HepG2 (cell line): Measurements from ENCODE around the gene INTU. TPM values are rescaled to one million over a fixed set of nuclear protein-coding genes. Genes with fewer than 3 reads are reported as not detected.
A peak's percentile ranks its signal among the peaks of the same experiment; 100 is the strongest.

ENCODE experiments used
- ATAC-seq: fragments of 200-7000 bp; cut with Tn5 transposase; 3 replicates; pipeline ENCODE4 v1.9.1; 2020; ENCODE audit warnings: mild to moderate bottlenecking, moderate library complexity
- BruUV-seq: library from RNA; stranded (reverse); fragments of 400-500 nt; replicated peaks from 2 replicates; lab custom pipeline; 2021; lab: Mats Ljungman, UMichigan
- CTCF ChIA-PET: fragments of 300-600 bp; formaldehyde crosslinking; extraction: SDS; loops from one replicate; lab custom pipeline; 2021; ENCODE audit warnings: low total read pairs, inconsistent platforms, low intra/inter-chr PET ratio; lab: Yijun Ruan, JAX
- POLR2A ChIA-PET: fragments of 350-600 bp; sonication (Branson Sonifier 250); formaldehyde crosslinking; loops from one replicate; lab custom pipeline; 2020; ENCODE audit warnings: antibody characterized with exemption, inconsistent platforms; lab: Yijun Ruan, JAX
- DNase-seq: peaks from one replicate; pipeline ENCODE4 v3.0.0-alpha.2; 2015; ENCODE audit warnings: low spot score
- FAIRE-seq: peaks from 3 replicates; lab custom pipeline; 2011; peaks lifted over from hg19 to GRCh38; lab: Jason Lieb, UNC
- H2AFZ ChIP-seq: one replicate; pipeline ENCODE4 v1.6.1; 2011; ENCODE audit warnings: low read length, inconsistent platforms
- H3K27ac ChIP-seq: fragments of 300-600 bp; 3 replicates; pipeline ENCODE4 v1.8.0; 2011; ENCODE audit warnings: mixed run types, mild to moderate bottlenecking, mixed read lengths, low read length, inconsistent platforms; ENCODE audit not compliant: insufficient read depth; ENCODE audit errors: extremely low read length
- H3K27me3 ChIP-seq, 2 experiments: fragments of 200-600 bp in 1 of 2; 2 replicates in 1 of 2; 3 replicates in 1 of 2; pipeline versions ENCODE4 v1.6.0 to v1.8.0; 2011; ENCODE audit warnings: low read length in 2 of 2, mild to moderate bottlenecking in 2 of 2, moderate library complexity in 2 of 2, inconsistent platforms in 1 of 2; ENCODE audit not compliant: insufficient read depth in 2 of 2, control insufficient read depth in 1 of 2
- H3K36me3 ChIP-seq, 2 experiments: fragments of 200-600 bp in 1 of 2; replicated peaks in 1 of 2; 2 replicates in 1 of 2; 3 replicates in 1 of 2; pipeline versions ENCODE4 v1.5.1 to v1.8.0; 2011; ENCODE audit warnings: low read length in 2 of 2, inconsistent platforms in 1 of 2; ENCODE audit not compliant: insufficient read depth in 2 of 2, control insufficient read depth in 1 of 2
- H3K4me1 ChIP-seq: 2 replicates; pipeline ENCODE4 v1.5.1; 2012; ENCODE audit warnings: low read length, inconsistent platforms; ENCODE audit not compliant: insufficient read depth
- H3K4me2 ChIP-seq: 2 replicates; pipeline ENCODE4 v1.6.0; 2011; ENCODE audit warnings: low read depth, low read length, inconsistent platforms
- H3K4me3 ChIP-seq, 3 experiments: fragments of 200-600 bp in 1 of 3; sonication (generic), shearing (Covaris generic) in 1 of 3; replicated peaks in 1 of 3; 2 replicates each; pipeline ENCODE4 v1.5.1; 2011 to 2016; ENCODE audit warnings: low read length in 3 of 3, inconsistent platforms in 2 of 3, low read depth in 2 of 3, mild to moderate bottlenecking in 2 of 3, control low read depth in 1 of 3, mixed read lengths in 1 of 3; ENCODE audit not compliant: insufficient read depth in 1 of 3
- H3K79me2 ChIP-seq: one replicate; pipeline ENCODE4 v1.6.1; 2011; ENCODE audit warnings: low read length, inconsistent platforms; ENCODE audit not compliant: insufficient read depth
- H3K9ac ChIP-seq: 2 replicates; pipeline ENCODE4 v1.6.0; 2011; ENCODE audit warnings: mild to moderate bottlenecking, low read depth, low read length, inconsistent platforms; ENCODE audit not compliant: insufficient read depth
- H3K9me3 ChIP-seq: 2 replicates; pipeline ENCODE4 v1.5.1; 2012; ENCODE audit warnings: mild to moderate bottlenecking, low read length
- H4K20me1 ChIP-seq: 2 replicates; pipeline ENCODE4 v1.6.0; 2011; ENCODE audit warnings: inconsistent platforms, mild to moderate bottlenecking, low read length, moderate library complexity; ENCODE audit not compliant: insufficient read depth
- ATM ChIP-seq: fragments of 450-650 bp; IDR thresholded peaks from 2 replicates; pipeline ENCODE4 v1.7.1; 2017; ENCODE audit warnings: mild to moderate bottlenecking, borderline replicate concordance
- MAFK ChIP-seq, 2 experiments: IDR thresholded peaks in 1 of 2; conservative IDR thresholded peaks in 1 of 2; 2 replicates each; pipeline ENCODE4 v1.6.1; 2011; ENCODE audit warnings: improper control_type of control experiment in 2 of 2, low read length in 2 of 2
- SOX13 ChIP-seq, 3 experiments: fragments of 450-650 bp in 1 of 3; sonication (generic) in 1 of 3; formaldehyde crosslinking in 1 of 3; IDR thresholded peaks in 2 of 3; conservative IDR thresholded peaks in 1 of 3; 2 replicates each; pipeline versions ENCODE4 v1.5.0 to v1.6.1; 2016 to 2020; ENCODE audit warnings: antibody characterized with exemption in 1 of 3, mild to moderate bottlenecking in 1 of 3, missing compliant biosample characterization in 1 of 3, missing genetic modification reagents in 1 of 3, moderate library complexity in 1 of 3
- TEAD3 ChIP-seq: optimal IDR thresholded peaks from 2 replicates; pipeline ENCODE3; 2016; ENCODE audit warnings: borderline replicate concordance
- ZIK1 ChIP-seq: sonication (generic); formaldehyde crosslinking; IDR thresholded peaks from 2 replicates; pipeline ENCODE4 v1.5.0; 2020; ENCODE audit warnings: mild to moderate bottlenecking, low read depth, missing genetic modification reagents, borderline replicate concordance
- ZNF709 ChIP-seq: sonication (generic); formaldehyde crosslinking; IDR thresholded peaks from 2 replicates; pipeline ENCODE4 v1.5.0; 2020; ENCODE audit warnings: mild to moderate bottlenecking, missing genetic modification reagents
- WGBS: methylation state at CpG from one replicate; pipeline ENCODE4 v1.1.6; 2017; ENCODE audit warnings: low lambda C conversion rate; 5-methylcytosine and 5-hydroxymethylcytosine counted together
- in situ Hi-C: cut with HindIII; loops from 2 replicates; pipeline ENCODE4 v1.10.0; 2017; ENCODE audit warnings: low pct_unique_long_range_greater_than_20kb; ENCODE audit not compliant: extremely low pct_ligation_motif_present
- intact Hi-C: fragments of 100-400 bp; cut with micrococcal nuclease; formaldehyde crosslinking; loops from one replicate; pipeline ENCODE4 v1.10.0; 2022; ENCODE audit not compliant: unreplicated experiment
- polyA plus RNA-seq, 8 experiments: library from polyadenylated mRNA; depleted of rRNA in 3 of 8; stranded (reverse) in 7 of 8; unstranded in 1 of 8; fragments of >200 nt; fragmentation: Illumina TruSeq in 4 of 8; extraction: Trizol in 4 of 8; gene quantifications; 2 replicates each; pipeline versions ENCODE4 v1.2.1 to v1.2.3, GENCODE V29; 2011 to 2016; ENCODE audit warnings: low read depth in 4 of 8, missing spikeins in 1 of 8, mixed read lengths in 1 of 8; ENCODE audit not compliant: insufficient read depth in 1 of 8
- total RNA-seq, 5 experiments: library from RNA; depleted of rRNA; stranded (reverse); fragments of >200 nt; fragmentation: Illumina TruSeq; extraction: Trizol; gene quantifications; 2 replicates each; pipeline ENCODE4 v1.2.3, GENCODE V29; 2016; ENCODE audit warnings: low read depth in 1 of 5

INTU gene
- total and polyA plus RNA-seq, 2 of the 13 experiments (the other 11 are each of a cell fraction or from before 2014, with no cell fraction given) = 5.3 to 6.2 TPM

GRCh38 chr4:127606823-127607222 is 25.9 kb upstream of the INTU start:
- H3K4me1 ChIP-seq = peaks cover 6% of the 10 kb centered on the region; the same call in 1 of the 2 replicates
- no peaks in the 10 kb centered on the region for H3K79me2 ChIP-seq
- no peaks in the 10 kb centered on the region for H3K27me3 ChIP-seq
- ATAC-seq = no peak
- H3K4me2 ChIP-seq = no peak overlapping the region
- ChIA-PET POLR2A (no interaction called here), CTCF (no interaction called here)
- H3K4me3 ChIP-seq = no peak overlapping the region
- no peak overlapping the region for H3K27ac ChIP-seq
- FAIRE-seq = no peak
- H2AFZ ChIP-seq = no peak overlapping the region
- no peak for DNase-seq
- in situ Hi-C loops (no loop called here), intact Hi-C loops (no loop called here)
- no peaks in the 10 kb centered on the region for H3K36me3 ChIP-seq
- no peak for TF ChIP-seq ATM
- TF ChIP-seq MAFK (conservative IDR thresholded peaks at IDR 0.05 in 1 of 2, IDR thresholded peaks at IDR 0.05 in 1 of 2; ENCODE audit: low read length in 2 of 2) = peak in 1 of 2 experiments; percentile 19; a peak in 1 of 4 replicates
- TF ChIP-seq ZIK1 (CRISPR knock-in tag) = no peak
- no peak overlapping the region for H3K9ac ChIP-seq
- BruUV-seq = no TSS peak
- no peaks in the 10 kb centered on the region for H3K9me3 ChIP-seq
- no peaks in the 10 kb centered on the region for H4K20me1 ChIP-seq

DNA sequence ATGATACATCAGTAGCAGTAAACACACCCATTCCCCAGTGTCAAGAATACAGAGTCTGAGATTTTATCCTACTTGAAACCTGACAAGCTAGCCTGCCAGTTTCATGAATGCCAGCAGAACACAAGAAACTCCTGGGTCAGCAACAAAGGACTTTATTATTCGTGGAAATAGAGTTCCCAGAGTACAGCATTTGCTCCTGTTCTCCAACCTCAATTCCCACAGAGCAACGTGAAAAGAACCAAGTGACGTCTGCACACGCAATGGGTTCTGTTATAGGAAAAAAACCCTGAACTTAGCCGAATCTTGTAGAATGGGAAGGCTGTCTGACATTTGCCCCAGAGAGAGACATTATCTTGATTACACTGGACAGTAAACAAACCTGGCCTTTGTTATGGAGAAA is 23.3 kb upstream of the INTU start:
- no peak for FAIRE-seq
- no peak overlapping the region for H2AFZ ChIP-seq
- WGBS = 2% methylated on average over 5 of the region's 5 CpGs

More for the DNA sequence above, 23.3 kb upstream of the INTU start:
- H3K4me3 ChIP-seq = no peak overlapping the region
- in situ Hi-C loops = no loop called here
- H4K20me1 ChIP-seq = no peaks in the 10 kb centered on the region
- no peak for ATAC-seq
- ChIA-PET POLR2A (no interaction called here), CTCF (no interaction called here)
- H3K4me2 ChIP-seq = no peak overlapping the region
- TF ChIP-seq TEAD3 (CRISPR knock-in tag) (no peak), SOX13 (IDR thresholded peaks at IDR 0.05) (no peak), SOX13 (CRISPR knock-in tag; conservative IDR thresholded peaks at IDR 0.05 in 1 of 2, IDR thresholded peaks at IDR 0.05 in 1 of 2) (peak in 1 of 2 experiments; percentile 46; a peak in 1 of 4 replicates), ZNF709 (CRISPR knock-in tag) (no peak)
- TF ChIP-seq, all 625 proteins: peak for 1
- no peaks in the 10 kb centered on the region for H3K9me3 ChIP-seq
- intact Hi-C loops = no loop called here
- H3K36me3 ChIP-seq = no peaks in the 10 kb centered on the region
- no TSS peak for BruUV-seq
- no peak overlapping the region for H3K9ac ChIP-seq
- H3K79me2 ChIP-seq = no peaks in the 10 kb centered on the region
- H3K4me1 ChIP-seq = peaks cover 6% of the 10 kb centered on the region; the same call in 1 of the 2 replicates
- no peaks in the 10 kb centered on the region; a peak in 1 of 5 replicates for H3K27me3 ChIP-seq
- DNase-seq = no peak
- no peak overlapping the region for H3K27ac ChIP-seq
